ENCODE data around the gene ICA1L.

DNA sequence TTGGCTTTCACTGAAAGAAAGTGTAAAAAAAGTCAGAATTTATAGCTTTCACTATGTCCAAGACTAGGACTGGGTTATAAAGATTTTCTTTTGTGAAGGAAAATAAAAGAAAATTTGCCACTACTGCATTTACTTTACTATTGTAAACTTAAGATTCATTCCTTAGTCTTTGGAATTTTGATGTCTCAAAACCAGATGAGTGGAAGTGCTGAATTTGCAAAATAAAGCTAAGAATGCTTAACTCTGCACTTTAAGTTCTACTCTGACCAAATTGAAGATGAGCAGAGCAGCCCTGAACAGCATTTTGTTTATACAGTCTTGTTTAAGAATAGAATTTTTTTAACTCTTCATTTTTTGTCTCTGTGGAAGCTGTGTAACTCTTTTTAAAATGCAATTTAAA is 102.4 kb downstream of the ICA1L start:
- TF ChIP-seq, protein P1, sequence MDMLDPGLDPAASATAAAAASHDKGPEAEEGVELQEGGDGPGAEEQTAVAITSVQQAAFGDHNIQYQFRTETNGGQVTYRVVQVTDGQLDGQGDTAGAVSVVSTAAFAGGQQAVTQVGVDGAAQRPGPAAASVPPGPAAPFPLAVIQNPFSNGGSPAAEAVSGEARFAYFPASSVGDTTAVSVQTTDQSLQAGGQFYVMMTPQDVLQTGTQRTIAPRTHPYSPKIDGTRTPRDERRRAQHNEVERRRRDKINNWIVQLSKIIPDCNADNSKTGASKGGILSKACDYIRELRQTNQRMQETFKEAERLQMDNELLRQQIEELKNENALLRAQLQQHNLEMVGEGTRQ (IDR thresholded peaks at IDR 0.05; ENCODE audit: low read length), result no peak
- TF ChIP-seq CBX5 (IDR thresholded peaks at IDR 0.05; ENCODE audit: low read depth, low read length) (no peak), TAF1 (IDR thresholded peaks at IDR 0.05; ENCODE audit: low read depth, low read length) (no peak), POLR2AphosphoS5 (IDR thresholded peaks at IDR 0.05; ENCODE audit: low read depth, low read length) (no peak)
- TF ChIP-seq, protein P2, sequence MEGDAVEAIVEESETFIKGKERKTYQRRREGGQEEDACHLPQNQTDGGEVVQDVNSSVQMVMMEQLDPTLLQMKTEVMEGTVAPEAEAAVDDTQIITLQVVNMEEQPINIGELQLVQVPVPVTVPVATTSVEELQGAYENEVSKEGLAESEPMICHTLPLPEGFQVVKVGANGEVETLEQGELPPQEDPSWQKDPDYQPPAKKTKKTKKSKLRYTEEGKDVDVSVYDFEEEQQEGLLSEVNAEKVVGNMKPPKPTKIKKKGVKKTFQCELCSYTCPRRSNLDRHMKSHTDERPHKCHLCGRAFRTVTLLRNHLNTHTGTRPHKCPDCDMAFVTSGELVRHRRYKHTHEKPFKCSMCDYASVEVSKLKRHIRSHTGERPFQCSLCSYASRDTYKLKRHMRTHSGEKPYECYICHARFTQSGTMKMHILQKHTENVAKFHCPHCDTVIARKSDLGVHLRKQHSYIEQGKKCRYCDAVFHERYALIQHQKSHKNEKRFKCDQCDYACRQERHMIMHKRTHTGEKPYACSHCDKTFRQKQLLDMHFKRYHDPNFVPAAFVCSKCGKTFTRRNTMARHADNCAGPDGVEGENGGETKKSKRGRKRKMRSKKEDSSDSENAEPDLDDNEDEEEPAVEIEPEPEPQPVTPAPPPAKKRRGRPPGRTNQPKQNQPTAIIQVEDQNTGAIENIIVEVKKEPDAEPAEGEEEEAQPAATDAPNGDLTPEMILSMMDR (IDR thresholded peaks at IDR 0.05; ENCODE audit: control extremely low read depth in 1 of 3, insufficient read depth in 1 of 3, low read depth in 1 of 3, low read length in 3 of 3), result no peak
